ENCODE measurements around the gene PXYLP1.

Gene PXYLP1

GRCh38 chr3:141250342-141250741 lies 18.7 kb downstream of the PXYLP1 start:
- no peak for DNase-seq (ENCODE audit: low read depth)

- DNase-seq (ENCODE audit: low read depth): peak; percentile 37
These were observed 19.2 kb downstream of the PXYLP1 start for GRCh38 chr3:141250828-141251227.

- no peak for DNase-seq (ENCODE audit: low read depth)
These were observed 21.7 kb downstream of the PXYLP1 start for GRCh38 chr3:141253326-141253725.

- DNase-seq (ENCODE audit: low read depth): no peak
These were observed 22.2 kb downstream of the PXYLP1 start for GRCh38 chr3:141253811-141254210.

- no peak for DNase-seq (ENCODE audit: low read depth)
These were observed 23.7 kb downstream of the PXYLP1 start for GRCh38 chr3:141255137-141255845.

- DNase-seq (ENCODE audit: low read depth): peak; percentile 46
These were observed 24.2 kb downstream of the PXYLP1 start for GRCh38 chr3:141255846-141256261.

- no peak for DNase-seq (ENCODE audit: low read depth)
These were observed 25.2 kb downstream of the PXYLP1 start for GRCh38 chr3:141256820-141257219.

- no peak for DNase-seq (ENCODE audit: low read depth)
These were observed 26.3 kb downstream of the PXYLP1 start for GRCh38 chr3:141257961-141258360.

- DNase-seq (ENCODE audit: low read depth): no peak
These were observed 27.3 kb downstream of the PXYLP1 start for GRCh38 chr3:141258973-141259372.

GRCh38 chr3:141259821-141260629 lies 28.4 kb downstream of the PXYLP1 start:
- DNase-seq (ENCODE audit: low read depth): no peak

- DNase-seq (ENCODE audit: low read depth): no peak
These were observed 29.0 kb downstream of the PXYLP1 start for GRCh38 chr3:141260630-141260927.

GRCh38 chr3:141261472-141262307 lies 30.1 kb downstream of the PXYLP1 start:
- peak; percentile 17 for DNase-seq (ENCODE audit: low read depth)

- DNase-seq (ENCODE audit: low read depth): peak; percentile 88
These were observed 30.7 kb downstream of the PXYLP1 start for GRCh38 chr3:141262308-141262705.

- no peak for DNase-seq (ENCODE audit: low read depth)
These were observed 34.6 kb downstream of the PXYLP1 start for GRCh38 chr3:141266186-141266585.

GRCh38 chr3:141266797-141267555 lies 35.4 kb downstream of the PXYLP1 start:
- no peak for DNase-seq (ENCODE audit: low read depth)

GRCh38 chr3:141267629-141268028 lies 36.0 kb downstream of the PXYLP1 start:
- no peak for DNase-seq (ENCODE audit: low read depth)

- no peak for DNase-seq (ENCODE audit: low read depth)
These were observed 36.7 kb downstream of the PXYLP1 start for GRCh38 chr3:141268306-141268705.

- no peak for DNase-seq (ENCODE audit: low read depth)
These were observed 37.2 kb downstream of the PXYLP1 start for GRCh38 chr3:141268791-141269190.

- no peak for DNase-seq (ENCODE audit: low read depth)
These were observed 38.3 kb downstream of the PXYLP1 start for GRCh38 chr3:141269961-141270360.

GRCh38 chr3:141271279-141272030 lies 39.8 kb downstream of the PXYLP1 start:
- DNase-seq (ENCODE audit: low read depth): no peak

Data from ELR (cell line).